Omental fat pad (tissue), 4 donors: ENCODE measurements around the gene LSM14A. TPM values are rescaled to one million over a fixed set of nuclear protein-coding genes. Genes with fewer than 3 reads are reported as not detected.
"Not testable (repeated sequence)": the region's sequence is repeated elsewhere in the genome, so short reads cannot be mapped to it uniquely, and the experiment has no call there.

ENCODE experiments used
- ATAC-seq: fragments of 150-250 bp; one replicate; pipeline ENCODE4 v1.9.1; 2016; ENCODE audit warnings: mild to moderate bottlenecking, moderate library complexity; ENCODE audit not compliant: low FRiP score
- DNase-seq: peaks from one replicate; pipeline ENCODE4 v3.0.0-alpha.2; 2019; ENCODE audit warnings: low spot score
- CTCF ChIP-seq, 3 donors: fragments of 450-650 bp; IDR thresholded peaks; one replicate each; pipeline ENCODE4 v1.5.1; 2016 to 2017; ENCODE audit warnings: antibody characterized with exemption in 3 of 3, mild to moderate bottlenecking in 3 of 3, moderate library complexity in 2 of 3
- total RNA-seq, 4 donors: library from RNA; depleted of rRNA; stranded (reverse); fragments of >200 nt; gene quantifications; one replicate each; pipeline ENCODE4 v1.1.0, GENCODE V29; 2016

Gene LSM14A
- total RNA-seq, 4 donors from 2014 or later = 63.0 to 128 (median 93.1) TPM

- TF ChIP-seq CTCF (IDR thresholded peaks at IDR 0.05) = no peak
- ATAC-seq (peak; percentile 69), DNase-seq (no peak)
Observed at GRCh38 chr19:34232566-34233481, 60.5 kb downstream of the LSM14A start.

GRCh38 chr19:34235425-34235940 is 63.2 kb downstream of the LSM14A start:
- ATAC-seq (no peak), DNase-seq (no peak)
- TF ChIP-seq CTCF (IDR thresholded peaks at IDR 0.05) = no peak

GRCh38 chr19:34236035-34236987 is 64.0 kb downstream of the LSM14A start:
- DNase-seq (no peak), ATAC-seq (no peak)
- TF ChIP-seq CTCF (IDR thresholded peaks at IDR 0.05) = no peak

- ATAC-seq (no peak), DNase-seq (no peak)
- no peak for TF ChIP-seq CTCF (IDR thresholded peaks at IDR 0.05)
Observed at GRCh38 chr19:34237283-34237682, 65.0 kb downstream of the LSM14A start.

GRCh38 chr19:34237939-34238338 is 65.6 kb downstream of the LSM14A start:
- no peak for DNase-seq
- no peak for ATAC-seq
- no peak for TF ChIP-seq CTCF (IDR thresholded peaks at IDR 0.05)

- DNase-seq = no peak
- no peak for ATAC-seq
- no peak for TF ChIP-seq CTCF (IDR thresholded peaks at IDR 0.05)
Observed at GRCh38 chr19:34241513-34242337, 69.4 kb downstream of the LSM14A start.

GRCh38 chr19:34243138-34243875 is 71.0 kb downstream of the LSM14A start:
- not testable (repeated sequence) for ATAC-seq, DNase-seq
